Stimulated activated CD8-positive, alpha-beta memory T cell treated with anti-CD3 and anti-CD28 coated beads, Interleukin-15, amount 100 ng/mL, for 48 hours (primary cell): ENCODE results near the gene SPEF1.
"Not testable (repeated sequence)": the region's sequence is repeated elsewhere in the genome, so short reads cannot be mapped to it uniquely, and the experiment has no call there.

Source experiments
- DNase-seq, 2 donors: peaks; one replicate each; pipeline ENCODE4 v3.0.0-alpha.2; 2020; ENCODE audit warnings: low read depth in 2 of 2

The SPEF1 gene, protein sequence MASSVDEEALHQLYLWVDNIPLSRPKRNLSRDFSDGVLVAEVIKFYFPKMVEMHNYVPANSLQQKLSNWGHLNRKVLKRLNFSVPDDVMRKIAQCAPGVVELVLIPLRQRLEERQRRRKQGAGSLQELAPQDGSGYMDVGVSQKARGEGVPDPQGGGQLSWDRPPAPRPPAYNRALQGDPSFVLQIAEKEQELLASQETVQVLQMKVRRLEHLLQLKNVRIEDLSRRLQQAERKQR

DNA sequence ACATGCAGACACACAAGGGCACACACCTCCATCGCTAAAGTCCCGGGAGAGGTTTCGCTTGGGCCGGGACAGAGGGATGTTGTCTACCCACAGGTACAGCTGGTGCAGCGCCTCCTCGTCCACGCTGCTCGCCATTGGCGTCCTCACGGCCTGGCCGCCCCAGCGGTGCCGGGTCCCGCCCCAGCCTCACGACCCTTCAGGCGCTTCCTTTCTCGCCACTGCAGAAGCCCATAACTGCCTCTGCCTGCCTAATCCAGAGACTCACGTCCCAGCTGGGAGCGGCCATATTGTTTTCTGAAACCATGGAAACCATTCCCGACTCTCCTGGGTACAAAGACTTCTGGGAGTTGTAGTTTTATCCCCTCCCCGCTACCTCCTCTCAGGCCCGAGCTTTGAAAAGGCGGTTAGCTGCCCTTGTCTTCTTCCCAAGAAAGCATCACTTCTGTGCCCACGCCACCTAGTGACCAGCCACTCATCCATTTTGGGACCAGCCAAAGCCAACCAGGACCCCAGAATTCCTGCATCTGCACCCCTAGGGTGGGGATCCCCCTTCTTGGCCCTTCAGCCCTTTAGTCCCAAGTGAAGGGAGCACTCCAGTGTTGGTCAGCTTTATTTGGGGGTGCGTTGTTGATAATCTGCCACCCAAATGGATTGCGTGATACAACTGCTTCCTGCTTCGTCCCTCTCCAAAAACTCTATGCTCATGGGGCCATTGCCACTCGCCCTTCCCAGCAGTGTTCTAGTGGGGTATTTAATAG lies at the start of gene SPEF1:
Gene SPEF1 (minus strand): TSS at position 296 of the 758 bp plus-strand sequence. CDS start 161 bp downstream, at position 135.
- DNase-seq, result no peak

GRCh38 chr20:3829891-3830290 lies 48.6 kb upstream of the SPEF1 start:
- DNase-seq, result not testable (repeated sequence)

DNA sequence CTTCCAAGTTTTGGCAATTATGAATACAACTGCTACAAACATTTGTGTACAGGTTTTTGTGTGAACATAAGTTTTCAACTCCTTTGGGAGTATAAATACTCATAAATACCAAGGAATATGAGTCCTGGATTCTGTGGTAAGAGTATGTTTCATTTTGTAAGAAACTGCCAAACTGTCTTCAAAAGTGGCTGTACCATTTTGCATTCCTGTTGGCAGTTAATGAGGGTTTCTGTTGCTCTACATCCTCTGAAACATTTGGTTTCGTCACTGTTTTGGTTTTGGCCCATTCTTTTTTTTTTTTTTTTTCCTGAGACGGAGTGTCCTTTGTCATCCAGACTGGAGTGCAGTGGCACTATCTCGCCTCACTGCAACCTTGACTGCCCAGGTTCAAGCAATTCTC lies 47.5 kb upstream of the SPEF1 start:
- DNase-seq, result no peak

GRCh38 chr20:3826420-3826819 lies 45.2 kb upstream of the SPEF1 start:
- no peak for DNase-seq

GRCh38 chr20:3825526-3825925 lies 44.3 kb upstream of the SPEF1 start:
- DNase-seq, result no peak

- DNase-seq, result no peak
Observed at GRCh38 chr20:3823881-3824280, 42.6 kb upstream of the SPEF1 start.

- no peak for DNase-seq
Observed at GRCh38 chr20:3821996-3822395, 40.7 kb upstream of the SPEF1 start.

GRCh38 chr20:3820901-3821727 lies 39.9 kb upstream of the SPEF1 start:
- DNase-seq, result no peak

DNA sequence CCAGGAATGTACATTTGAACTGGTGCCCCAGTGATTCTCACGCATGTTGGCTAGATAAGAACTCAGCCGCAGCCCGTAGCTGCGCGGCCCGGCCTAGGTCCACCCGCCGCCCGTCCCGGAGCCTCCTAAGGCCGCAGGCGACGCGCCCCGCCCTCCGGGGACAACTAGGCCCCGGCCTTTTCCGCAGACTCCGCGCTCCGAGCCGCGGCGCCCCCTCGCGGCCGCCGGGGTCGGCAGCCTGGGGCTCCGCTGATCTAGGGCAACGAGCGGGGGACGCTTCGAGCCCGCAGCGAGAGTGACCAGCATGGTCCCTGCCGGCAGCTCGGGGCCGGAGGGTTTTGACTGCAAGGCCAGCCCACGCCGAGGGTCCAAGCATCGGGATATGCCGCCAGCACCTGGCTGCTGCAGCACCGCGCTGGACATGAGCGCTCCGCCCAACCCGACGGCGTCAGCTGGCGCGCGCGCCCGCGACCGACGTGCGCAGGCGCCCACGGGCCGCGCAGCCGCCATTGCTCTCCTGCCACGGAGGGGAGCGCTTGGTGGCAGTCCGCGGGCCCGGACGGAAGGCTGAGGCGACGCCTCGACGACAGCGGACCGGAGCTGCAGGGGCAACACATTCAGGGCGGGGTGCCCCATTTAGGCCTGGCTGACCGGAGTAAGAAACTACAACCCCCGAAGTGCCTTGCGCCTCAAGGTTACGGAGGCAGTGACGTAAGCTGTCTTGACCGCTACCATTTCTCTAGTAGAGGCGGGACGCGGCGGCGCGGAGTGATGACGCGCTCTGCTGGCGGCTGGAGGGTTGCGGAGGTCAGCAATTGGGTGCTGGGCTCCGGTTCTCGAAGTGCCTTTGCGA lies 39.0 kb upstream of the SPEF1 start, which contains the start of gene AP5S1:
Gene AP5S1 (plus strand): TSS at position 500 of the 853 bp plus-strand sequence. CDS start 1,571 bp downstream, outside the sequence.
- DNase-seq, result peak; percentile 89 to 90

GRCh38 chr20:3819411-3820047 lies 38.3 kb upstream of the SPEF1 start:
- DNase-seq, result no peak

DNA sequence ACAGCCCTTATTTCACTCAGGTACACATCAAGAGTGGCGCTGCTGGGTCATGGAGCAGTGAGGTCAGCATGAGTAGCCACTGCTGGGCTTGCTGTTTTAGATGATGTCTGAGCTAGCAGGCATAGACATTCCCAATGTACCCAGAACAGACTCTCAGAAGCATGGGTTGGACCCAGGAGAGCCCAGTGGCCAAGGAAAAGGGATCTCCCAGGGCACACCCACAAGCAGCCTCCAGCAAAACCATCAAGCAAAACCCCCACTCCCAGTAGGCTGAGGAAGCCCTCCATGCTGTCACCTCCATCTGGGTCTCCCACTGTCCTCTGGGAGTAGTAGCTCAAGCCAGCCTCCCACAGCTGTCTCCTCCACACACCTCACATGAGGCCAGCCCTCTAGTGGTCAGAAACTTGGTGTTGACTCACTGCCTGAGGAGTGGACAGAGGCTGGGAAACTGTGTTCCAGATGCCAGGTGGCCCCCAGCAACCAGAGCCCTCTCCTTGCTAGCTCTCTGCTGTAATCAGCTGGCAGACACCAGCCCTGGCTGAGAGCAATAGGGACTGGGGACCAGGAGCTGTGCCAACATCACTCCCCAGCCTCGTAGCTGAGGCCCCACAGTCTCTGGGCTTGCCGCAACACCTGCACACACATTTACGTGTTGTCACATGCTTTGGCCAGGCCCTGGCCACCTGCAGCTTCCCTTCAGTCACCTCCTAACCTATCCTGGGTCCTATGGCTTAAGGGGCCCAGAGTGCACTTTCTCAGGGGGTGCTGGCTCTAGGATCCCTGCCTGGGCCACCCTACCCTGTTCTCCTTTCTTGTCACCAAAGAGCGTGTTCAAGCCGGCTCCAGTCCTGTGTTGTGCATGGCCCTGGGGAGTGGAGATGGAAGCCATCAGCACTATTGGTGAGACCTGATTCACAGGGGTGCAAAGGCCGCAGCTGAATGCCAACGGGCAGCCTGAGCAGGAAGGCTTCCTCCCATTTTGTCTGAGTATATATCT lies 37.2 kb upstream of the SPEF1 start:
- no peak for DNase-seq

DNA sequence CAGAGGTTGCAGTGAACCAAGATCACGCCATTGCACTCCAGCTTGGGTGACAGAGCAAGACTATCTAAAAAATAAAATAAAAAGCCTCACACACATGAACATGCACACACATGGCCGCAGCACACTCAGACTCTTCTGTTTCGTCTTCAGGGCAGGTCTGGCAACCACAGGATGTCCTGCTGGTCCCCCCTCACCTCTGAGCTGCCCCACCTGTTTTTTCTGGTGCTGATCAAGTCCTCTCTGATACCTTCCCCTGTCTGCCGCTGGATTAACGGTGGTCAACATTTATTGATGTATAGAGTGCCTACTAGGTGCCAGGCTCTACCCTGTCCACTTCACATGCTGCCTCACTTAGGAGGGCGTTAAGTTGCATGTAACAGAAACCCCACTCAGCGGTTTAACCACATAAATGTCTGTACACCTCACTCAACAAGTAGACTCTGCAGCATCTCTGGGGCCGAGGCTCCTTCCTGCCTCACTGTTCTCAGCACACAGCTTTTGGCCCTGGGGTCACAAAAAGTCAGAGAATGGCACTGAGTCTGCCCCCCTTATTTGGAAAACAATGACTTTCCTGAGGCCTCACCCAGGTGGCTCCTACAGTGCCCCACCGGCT lies 34.6 kb upstream of the SPEF1 start:
- DNase-seq, result no peak

GRCh38 chr20:3814928-3815495 lies 33.8 kb upstream of the SPEF1 start:
- no peak for DNase-seq

GRCh38 chr20:3813848-3814581 lies 32.8 kb upstream of the SPEF1 start:
- no peak for DNase-seq

GRCh38 chr20:3812975-3813847 lies 32.0 kb upstream of the SPEF1 start:
- no peak for DNase-seq

DNA sequence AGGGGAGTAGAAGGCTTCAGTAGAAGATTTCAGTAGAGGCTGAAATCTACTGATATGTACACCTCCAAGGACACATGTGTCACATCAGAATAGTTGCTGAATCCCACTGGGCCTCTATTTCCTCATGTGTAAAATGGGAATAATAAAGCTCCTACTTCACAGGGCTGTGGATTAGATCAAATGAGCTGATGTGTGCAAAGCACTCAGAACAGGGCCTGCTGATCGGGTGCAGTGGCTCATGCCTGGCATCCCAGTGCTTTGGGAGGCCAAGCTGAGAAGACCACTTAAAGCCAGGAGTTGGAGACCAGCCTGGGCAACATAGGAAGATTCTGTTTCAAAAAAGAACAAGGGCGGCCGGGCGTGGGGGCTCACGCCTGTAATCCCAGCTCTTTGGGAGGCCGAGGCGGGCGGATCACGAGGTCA lies 31.0 kb upstream of the SPEF1 start:
- DNase-seq, result no peak
